ENCODE data around the gene RXRG. TPM values are rescaled to one million over a fixed set of nuclear protein-coding genes. Genes with fewer than 3 reads are reported as not detected.

RXRG gene
- total RNA-seq, 1 experiment from 2014 or later: not detected

DNA sequence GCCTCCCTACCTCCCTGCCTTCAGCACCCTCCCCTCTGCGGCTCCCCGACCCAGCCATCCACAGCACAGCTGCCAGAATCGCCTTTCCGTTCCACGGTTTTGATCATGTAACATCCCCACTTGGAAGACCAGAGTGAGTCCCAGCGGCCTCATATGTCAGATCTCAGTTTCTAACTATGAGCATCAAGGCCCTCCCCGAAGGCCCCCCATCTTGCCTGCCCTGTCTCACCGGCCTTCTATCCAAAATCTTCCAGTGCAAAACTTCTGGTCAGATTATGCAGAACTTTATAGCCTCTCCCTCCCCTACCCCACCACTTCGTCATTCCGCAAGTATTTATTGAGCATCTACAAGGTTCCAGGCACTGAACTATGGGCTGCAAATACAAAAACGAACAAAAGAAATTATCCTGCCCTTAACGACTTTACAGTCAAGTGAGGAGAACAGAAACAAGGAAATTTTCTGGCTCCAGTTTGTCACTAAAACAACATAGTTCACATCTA is 68.1 kb downstream of the RXRG start:
- Mint-ChIP-seq H3K27me3 (ENCODE audit: low read depth) (peaks cover 75% of the 10 kb centered on the region), H3K4me3 (peak overlapping the region; percentile 76), H3K27ac (no peak overlapping the region), H3K4me1 (peaks cover 13% of the 10 kb centered on the region), H3K36me3 (no peaks in the 10 kb centered on the region), H3K9me3 (no peaks in the 10 kb centered on the region)
- CTCF ChIA-PET: interaction anchor here (1.0 to 2.8 kb wide), 15 partner anchors 10 to 547 kb away, joined by 3 to 65 read pairs (median 4); partner anchors contain the start of genes ALDH9A1 and LMX1A
- DNase-seq (ENCODE audit: low spot score): no peak
- TF ChIP-seq SMAD4 (CRISPR knock-in tag; IDR thresholded peaks at IDR 0.05): no peak
- TF ChIP-seq, protein P1, sequence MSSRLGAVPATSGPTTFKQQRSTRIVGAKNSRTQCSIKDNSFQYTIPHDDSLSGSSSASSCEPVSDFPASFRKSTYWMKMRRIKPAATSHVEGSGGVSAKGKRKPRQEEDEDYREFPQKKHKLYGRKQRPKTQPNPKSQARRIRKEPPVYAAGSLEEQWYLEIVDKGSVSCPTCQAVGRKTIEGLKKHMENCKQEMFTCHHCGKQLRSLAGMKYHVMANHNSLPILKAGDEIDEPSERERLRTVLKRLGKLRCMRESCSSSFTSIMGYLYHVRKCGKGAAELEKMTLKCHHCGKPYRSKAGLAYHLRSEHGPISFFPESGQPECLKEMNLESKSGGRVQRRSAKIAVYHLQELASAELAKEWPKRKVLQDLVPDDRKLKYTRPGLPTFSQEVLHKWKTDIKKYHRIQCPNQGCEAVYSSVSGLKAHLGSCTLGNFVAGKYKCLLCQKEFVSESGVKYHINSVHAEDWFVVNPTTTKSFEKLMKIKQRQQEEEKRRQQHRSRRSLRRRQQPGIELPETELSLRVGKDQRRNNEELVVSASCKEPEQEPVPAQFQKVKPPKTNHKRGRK (CRISPR knock-in tag; IDR thresholded peaks at IDR 0.05; ENCODE audit: borderline replicate concordance): no peak
- no peak for TF ChIP-seq NR3C1 (CRISPR knock-in tag; conservative IDR thresholded peaks at IDR 0.05; ENCODE audit: low read depth)
- TF ChIP-seq, protein P2, sequence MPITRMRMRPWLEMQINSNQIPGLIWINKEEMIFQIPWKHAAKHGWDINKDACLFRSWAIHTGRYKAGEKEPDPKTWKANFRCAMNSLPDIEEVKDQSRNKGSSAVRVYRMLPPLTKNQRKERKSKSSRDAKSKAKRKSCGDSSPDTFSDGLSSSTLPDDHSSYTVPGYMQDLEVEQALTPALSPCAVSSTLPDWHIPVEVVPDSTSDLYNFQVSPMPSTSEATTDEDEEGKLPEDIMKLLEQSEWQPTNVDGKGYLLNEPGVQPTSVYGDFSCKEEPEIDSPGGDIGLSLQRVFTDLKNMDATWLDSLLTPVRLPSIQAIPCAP (CRISPR knock-in tag; IDR thresholded peaks at IDR 0.05): no peak
- TF ChIP-seq, protein P3, sequence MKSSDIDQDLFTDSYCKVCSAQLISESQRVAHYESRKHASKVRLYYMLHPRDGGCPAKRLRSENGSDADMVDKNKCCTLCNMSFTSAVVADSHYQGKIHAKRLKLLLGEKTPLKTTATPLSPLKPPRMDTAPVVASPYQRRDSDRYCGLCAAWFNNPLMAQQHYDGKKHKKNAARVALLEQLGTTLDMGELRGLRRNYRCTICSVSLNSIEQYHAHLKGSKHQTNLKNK (CRISPR knock-in tag; IDR thresholded peaks at IDR 0.05): no peak
- TF ChIP-seq, protein P4, sequence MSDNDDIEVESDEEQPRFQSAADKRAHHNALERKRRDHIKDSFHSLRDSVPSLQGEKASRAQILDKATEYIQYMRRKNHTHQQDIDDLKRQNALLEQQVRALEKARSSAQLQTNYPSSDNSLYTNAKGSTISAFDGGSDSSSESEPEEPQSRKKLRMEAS (CRISPR knock-in tag; IDR thresholded peaks at IDR 0.05): no peak
- TF ChIP-seq, protein P5, sequence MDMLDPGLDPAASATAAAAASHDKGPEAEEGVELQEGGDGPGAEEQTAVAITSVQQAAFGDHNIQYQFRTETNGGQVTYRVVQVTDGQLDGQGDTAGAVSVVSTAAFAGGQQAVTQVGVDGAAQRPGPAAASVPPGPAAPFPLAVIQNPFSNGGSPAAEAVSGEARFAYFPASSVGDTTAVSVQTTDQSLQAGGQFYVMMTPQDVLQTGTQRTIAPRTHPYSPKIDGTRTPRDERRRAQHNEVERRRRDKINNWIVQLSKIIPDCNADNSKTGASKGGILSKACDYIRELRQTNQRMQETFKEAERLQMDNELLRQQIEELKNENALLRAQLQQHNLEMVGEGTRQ (CRISPR knock-in tag; IDR thresholded peaks at IDR 0.05): no peak
- TF ChIP-seq, protein P6, sequence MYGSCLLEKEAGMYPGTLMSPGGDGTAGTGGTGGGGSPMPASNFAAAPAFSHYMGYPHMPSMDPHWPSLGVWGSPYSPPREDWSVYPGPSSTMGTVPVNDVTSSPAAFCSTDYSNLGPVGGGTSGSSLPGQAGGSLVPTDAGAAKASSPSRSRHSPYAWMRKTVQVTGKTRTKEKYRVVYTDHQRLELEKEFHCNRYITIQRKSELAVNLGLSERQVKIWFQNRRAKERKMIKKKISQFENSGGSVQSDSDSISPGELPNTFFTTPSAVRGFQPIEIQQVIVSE (CRISPR knock-in tag; IDR thresholded peaks at IDR 0.05; ENCODE audit: borderline replicate concordance): no peak
- TF ChIP-seq, protein P7, sequence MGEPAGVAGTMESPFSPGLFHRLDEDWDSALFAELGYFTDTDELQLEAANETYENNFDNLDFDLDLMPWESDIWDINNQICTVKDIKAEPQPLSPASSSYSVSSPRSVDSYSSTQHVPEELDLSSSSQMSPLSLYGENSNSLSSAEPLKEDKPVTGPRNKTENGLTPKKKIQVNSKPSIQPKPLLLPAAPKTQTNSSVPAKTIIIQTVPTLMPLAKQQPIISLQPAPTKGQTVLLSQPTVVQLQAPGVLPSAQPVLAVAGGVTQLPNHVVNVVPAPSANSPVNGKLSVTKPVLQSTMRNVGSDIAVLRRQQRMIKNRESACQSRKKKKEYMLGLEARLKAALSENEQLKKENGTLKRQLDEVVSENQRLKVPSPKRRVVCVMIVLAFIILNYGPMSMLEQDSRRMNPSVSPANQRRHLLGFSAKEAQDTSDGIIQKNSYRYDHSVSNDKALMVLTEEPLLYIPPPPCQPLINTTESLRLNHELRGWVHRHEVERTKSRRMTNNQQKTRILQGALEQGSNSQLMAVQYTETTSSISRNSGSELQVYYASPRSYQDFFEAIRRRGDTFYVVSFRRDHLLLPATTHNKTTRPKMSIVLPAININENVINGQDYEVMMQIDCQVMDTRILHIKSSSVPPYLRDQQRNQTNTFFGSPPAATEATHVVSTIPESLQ (CRISPR knock-in tag; IDR thresholded peaks at IDR 0.05): no peak
- TF ChIP-seq, protein P8, sequence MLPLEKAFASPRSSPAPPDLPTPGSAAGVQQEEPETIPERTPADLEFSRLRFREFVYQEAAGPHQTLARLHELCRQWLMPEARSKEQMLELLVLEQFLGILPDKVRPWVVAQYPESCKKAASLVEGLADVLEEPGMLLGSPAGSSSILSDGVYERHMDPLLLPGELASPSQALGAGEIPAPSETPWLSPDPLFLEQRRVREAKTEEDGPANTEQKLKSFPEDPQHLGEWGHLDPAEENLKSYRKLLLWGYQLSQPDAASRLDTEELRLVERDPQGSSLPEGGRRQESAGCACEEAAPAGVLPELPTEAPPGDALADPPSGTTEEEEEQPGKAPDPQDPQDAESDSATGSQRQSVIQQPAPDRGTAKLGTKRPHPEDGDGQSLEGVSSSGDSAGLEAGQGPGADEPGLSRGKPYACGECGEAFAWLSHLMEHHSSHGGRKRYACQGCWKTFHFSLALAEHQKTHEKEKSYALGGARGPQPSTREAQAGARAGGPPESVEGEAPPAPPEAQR (CRISPR knock-in tag; IDR thresholded peaks at IDR 0.05): no peak
- no peak for TF ChIP-seq FOXJ3 (CRISPR knock-in tag; IDR thresholded peaks at IDR 0.05; ENCODE audit: borderline replicate concordance)
- no peak for TF ChIP-seq CREB1 (CRISPR knock-in tag; IDR thresholded peaks at IDR 0.05)
- TF ChIP-seq, protein P9, sequence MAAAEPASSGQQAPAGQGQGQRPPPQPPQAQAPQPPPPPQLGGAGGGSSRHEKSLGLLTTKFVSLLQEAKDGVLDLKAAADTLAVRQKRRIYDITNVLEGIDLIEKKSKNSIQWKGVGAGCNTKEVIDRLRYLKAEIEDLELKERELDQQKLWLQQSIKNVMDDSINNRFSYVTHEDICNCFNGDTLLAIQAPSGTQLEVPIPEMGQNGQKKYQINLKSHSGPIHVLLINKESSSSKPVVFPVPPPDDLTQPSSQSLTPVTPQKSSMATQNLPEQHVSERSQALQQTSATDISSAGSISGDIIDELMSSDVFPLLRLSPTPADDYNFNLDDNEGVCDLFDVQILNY (CRISPR knock-in tag; IDR thresholded peaks at IDR 0.05): no peak
- TF ChIP-seq, protein P10, sequence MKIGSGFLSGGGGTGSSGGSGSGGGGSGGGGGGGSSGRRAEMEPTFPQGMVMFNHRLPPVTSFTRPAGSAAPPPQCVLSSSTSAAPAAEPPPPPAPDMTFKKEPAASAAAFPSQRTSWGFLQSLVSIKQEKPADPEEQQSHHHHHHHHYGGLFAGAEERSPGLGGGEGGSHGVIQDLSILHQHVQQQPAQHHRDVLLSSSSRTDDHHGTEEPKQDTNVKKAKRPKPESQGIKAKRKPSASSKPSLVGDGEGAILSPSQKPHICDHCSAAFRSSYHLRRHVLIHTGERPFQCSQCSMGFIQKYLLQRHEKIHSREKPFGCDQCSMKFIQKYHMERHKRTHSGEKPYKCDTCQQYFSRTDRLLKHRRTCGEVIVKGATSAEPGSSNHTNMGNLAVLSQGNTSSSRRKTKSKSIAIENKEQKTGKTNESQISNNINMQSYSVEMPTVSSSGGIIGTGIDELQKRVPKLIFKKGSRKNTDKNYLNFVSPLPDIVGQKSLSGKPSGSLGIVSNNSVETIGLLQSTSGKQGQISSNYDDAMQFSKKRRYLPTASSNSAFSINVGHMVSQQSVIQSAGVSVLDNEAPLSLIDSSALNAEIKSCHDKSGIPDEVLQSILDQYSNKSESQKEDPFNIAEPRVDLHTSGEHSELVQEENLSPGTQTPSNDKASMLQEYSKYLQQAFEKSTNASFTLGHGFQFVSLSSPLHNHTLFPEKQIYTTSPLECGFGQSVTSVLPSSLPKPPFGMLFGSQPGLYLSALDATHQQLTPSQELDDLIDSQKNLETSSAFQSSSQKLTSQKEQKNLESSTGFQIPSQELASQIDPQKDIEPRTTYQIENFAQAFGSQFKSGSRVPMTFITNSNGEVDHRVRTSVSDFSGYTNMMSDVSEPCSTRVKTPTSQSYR (CRISPR knock-in tag; IDR thresholded peaks at IDR 0.05): no peak
- no peak for TF ChIP-seq ZNF138 (CRISPR knock-in tag; conservative IDR thresholded peaks at IDR 0.05)
- TF ChIP-seq ZNF423 (CRISPR knock-in tag; IDR thresholded peaks at IDR 0.05): no peak
- TF ChIP-seq, protein P11, sequence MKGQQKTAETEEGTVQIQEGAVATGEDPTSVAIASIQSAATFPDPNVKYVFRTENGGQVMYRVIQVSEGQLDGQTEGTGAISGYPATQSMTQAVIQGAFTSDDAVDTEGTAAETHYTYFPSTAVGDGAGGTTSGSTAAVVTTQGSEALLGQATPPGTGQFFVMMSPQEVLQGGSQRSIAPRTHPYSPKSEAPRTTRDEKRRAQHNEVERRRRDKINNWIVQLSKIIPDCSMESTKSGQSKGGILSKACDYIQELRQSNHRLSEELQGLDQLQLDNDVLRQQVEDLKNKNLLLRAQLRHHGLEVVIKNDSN (CRISPR knock-in tag; IDR thresholded peaks at IDR 0.05): no peak
- no peak for TF ChIP-seq FOXK1 (CRISPR knock-in tag; IDR thresholded peaks at IDR 0.05)
- POLR2A ChIA-PET: interaction anchor here (1.1 kb wide), 1 partner anchor 10 kb away, joined by 5 read pairs; no protein-coding TSS in a partner anchor
- no peak for ATAC-seq

Measured in WTC11 (cell line).